CD4-positive, alpha-beta T cell treated with Interleukin-4 for 1 hour (primary cell): ENCODE data around the gene GALT.

Experiments used
- DNase-seq, 2 donors: peaks; one replicate each; pipeline ENCODE4 v3.0.0-alpha.2; 2020 to 2022

GALT gene

DNA sequence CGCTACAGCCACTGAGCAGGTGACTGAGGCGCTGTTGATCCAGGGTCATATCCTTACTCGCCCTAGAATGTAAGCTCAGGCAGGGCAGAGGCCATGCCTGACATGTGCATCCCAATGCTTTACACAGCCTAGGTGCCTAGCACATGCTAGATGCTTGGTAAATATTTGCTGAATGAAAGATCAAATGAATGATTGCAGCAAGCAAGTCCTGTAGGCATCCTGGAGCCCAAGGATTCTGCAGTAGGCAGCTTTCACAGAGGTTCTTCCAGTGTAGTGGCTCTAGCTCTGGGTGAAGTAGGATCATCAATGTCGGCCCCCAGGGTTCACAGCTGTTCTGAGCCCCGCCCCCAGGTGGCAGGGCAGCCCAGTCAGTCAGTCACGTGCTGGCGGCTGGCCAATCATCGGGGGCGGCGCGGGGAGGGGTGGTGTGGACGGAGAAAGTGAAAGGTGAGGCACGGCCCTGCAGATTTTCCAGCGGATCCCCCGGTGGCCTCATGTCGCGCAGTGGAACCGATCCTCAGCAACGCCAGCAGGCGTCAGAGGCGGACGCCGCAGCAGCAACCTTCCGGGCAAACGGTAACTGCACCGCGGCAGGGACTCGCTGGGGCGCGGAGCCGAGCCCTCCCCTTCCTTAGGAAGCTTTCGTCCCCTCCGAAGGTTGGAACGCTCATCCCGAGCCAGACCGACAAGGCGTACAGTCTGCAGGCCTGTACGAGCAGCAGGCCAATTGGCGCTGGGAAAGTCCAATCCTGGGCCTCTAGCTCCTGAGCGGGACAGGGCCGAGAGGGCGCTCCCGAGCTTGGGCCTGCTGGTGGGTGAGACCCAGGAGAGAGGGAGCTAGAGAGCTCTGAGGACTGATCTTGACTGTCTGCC is at the start of gene GALT:
Gene GALT (plus strand): TSS at position 465 of the 873 bp plus-strand sequence. CDS start 30 bp downstream, at position 495.
- peak; percentile 92 to 97 for DNase-seq

- no peak for DNase-seq
These were observed 46.9 kb upstream of the GALT start for GRCh38 chr9:34599546-34599945.

DNA sequence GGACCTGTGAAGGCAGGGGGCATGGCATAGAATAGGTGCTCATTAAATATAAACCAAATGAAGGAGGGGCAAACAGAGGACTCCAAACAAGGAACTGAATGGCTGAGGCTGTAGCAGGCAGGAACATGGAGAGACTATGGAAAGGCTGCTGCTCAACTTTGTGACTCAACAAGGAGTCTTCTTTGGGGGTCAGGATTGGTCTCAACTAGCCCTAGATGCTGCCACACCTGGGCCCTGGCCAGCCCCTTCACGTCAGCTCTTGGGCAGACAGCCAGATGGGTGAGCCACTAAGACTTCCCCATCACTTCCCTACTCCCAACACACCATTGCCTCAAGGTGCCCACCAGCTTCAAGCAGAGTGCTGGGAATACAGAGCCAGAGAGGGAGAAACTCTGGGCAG is 45.6 kb upstream of the GALT start:
- DNase-seq: no peak

DNA sequence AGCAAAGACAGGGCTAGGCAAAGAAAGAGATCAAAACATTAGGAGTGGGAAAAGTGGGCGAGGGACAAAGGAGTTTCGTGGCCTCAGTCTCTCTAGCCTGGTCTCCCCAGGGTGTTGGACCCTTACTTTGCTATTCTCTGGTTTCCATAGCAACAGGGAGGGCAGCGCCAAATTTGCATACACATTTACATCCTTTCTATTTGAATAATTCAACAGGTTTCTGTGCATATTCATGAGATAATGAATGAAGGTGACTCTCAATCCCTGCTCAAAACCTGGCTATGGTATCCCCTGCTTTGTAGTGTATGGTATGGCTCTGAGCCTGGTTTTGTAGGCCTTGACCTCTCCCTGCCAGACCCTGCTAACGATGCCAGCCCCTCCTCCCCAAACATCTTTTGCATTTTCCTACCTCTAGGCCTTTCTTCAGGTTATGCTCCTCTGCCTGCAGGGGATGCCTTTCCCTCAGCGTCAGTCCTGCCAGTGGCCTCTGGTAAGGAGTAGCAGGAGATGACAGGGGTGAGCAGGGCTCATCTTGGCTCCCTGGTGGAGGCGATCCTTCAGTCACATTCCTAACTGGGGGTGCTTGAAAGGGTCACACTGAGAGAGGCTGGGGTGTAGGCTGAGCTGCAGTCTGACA is 44.4 kb upstream of the GALT start:
- DNase-seq: no peak

DNA sequence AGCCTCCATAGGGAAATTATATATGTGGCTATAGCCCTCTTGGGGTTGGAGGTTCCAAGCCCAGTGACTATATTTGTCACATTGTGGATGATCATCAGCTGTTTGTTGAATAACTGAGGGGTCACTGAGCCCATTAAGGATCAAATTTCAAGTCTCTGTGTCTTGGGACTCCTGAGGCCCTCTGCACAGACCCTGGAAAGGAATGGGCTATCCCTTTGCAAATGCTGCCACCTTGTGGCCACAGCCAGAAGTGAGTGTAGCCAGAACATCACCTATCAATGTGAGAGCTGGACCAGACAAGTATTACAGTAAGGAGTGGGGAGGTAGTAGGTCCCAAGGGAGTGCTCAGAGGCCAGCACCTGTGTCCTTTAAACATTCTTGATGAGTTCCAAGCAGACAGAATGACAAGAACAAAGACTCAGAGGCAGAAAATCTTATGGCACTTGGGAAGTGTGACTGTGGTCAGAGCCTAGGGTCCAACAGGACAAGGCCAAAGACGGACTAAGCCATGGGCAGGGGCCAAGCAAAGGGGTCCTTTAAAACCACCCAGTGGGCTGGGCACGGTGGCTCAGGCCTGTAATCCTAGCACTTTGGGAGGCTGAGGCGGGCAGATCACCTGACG is 42.8 kb upstream of the GALT start:
- peak; percentile 81 to 83 for DNase-seq

DNA sequence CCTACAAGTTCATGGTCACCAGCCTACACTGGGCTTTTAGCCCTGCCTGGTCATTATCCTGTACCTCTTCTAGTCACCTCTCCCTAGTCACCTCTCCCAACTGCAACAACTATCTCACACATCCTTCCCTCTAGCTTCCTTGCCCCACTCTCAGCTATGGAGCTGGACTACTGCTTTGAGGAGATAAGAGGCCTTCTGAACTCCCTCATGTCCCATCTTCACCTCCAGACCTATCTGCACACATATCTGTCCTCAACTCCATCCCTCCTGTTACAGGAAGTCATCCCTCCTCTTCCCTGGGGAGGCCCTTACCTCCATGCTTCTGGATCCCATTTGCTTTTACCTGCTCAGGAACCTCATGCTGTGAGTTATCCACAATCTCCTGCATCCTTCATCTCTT is 40.3 kb upstream of the GALT start:
- DNase-seq: no peak

- no peak for DNase-seq
These were observed 39.6 kb upstream of the GALT start for GRCh38 chr9:34606905-34607304.

DNA sequence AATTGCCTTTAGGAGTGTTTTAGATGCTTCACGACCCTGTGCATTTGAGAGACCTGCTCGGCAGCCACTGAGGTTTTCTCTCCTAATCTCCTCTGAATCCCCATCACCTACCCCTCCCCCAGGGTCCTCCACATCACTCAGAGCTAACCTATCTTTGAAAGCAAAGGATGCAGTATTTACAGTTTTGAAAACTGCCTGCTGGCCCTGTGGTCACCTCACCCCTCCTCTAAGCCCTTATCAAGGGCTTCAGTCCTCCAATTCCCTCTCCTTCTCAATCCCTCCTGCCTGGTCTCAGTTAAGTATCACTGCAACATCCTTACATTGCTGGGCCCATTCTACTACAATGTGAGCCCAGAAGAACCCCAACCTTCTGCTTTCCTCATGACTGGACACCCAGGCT is 39.1 kb upstream of the GALT start:
- DNase-seq: no peak

GRCh38 chr9:34610434-34611206 is 35.9 kb upstream of the GALT start:
- DNase-seq: no peak

DNA sequence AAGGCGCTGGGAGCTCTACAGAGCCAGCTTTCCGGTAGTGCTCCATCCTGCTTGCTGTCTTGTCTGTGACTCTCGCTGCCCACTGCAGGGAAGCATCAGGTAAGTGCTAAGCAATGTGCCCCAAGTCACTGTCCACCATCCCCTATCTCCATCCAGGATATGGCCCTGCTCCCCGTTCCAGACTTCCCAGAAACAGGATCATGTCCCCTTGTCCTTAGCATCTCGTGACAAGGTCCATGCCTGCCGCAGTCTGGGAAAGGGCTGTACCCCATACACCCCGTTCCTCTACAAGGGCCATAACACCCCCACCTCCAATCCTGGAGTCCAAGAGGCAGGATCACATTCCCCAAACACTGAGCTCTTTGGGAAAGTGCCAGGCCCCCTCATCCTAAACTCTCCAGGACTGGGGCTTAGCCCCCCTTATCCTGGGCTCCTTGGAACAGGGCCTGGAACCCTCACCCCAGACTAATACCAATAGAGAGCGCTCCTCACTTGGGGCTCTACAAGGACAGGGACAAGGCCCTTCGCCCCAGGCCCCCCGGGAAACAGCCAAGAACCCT is 35.1 kb upstream of the GALT start:
- DNase-seq: no peak

DNA sequence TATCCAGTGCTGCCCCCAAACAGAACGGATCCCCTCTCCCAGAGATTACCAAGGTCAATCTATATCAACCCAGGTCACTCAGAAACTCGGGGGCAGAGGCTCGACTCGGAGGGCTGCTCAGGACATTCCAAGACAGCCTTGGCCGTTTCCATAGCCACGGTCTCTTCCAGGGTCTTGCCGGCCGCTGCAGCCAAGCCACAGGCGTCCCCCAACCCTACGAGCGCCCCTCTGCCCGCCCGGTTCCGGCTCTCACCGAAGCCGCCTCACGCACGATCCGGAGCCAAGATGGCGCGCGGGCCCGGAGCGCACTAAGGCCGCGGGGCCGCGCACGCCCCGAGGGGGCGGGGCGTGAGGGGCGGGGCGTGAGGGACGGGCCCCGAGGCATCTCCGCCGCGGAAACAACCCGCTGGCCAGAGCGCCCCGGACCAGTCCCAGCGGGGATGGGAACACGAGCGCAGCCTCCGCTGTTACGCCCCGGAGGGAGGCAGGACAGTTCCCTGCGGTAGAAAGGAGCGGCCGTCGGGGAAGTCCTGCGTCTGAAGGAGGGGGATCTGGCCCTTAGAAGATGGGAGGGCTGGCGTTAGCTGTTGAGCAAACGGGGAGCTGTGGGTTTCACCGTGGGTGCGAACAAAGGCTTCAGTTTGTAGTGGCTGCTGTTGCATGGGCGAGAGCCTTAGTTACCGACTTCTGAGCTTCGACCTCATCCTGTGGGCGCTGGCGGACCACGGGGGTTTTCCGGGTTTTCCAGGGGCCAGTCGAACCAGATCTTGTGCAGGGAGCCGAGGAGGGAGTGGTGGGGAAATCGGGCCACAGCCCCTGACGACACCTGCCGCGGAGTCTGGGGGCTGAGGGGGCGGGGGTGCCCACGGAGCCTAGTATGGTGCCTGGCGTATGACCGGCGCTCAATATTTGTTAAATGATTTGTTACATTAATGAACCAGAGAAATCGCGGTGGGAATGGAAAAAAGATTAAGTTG is 34.4 kb upstream of the GALT start, which contains the start of gene RPP25L:
Gene RPP25L (minus strand): TSS at position 287 of the 977 bp plus-strand sequence. CDS start 801 bp downstream, outside the sequence.
- peak; percentile 81 to 85 for DNase-seq

DNA sequence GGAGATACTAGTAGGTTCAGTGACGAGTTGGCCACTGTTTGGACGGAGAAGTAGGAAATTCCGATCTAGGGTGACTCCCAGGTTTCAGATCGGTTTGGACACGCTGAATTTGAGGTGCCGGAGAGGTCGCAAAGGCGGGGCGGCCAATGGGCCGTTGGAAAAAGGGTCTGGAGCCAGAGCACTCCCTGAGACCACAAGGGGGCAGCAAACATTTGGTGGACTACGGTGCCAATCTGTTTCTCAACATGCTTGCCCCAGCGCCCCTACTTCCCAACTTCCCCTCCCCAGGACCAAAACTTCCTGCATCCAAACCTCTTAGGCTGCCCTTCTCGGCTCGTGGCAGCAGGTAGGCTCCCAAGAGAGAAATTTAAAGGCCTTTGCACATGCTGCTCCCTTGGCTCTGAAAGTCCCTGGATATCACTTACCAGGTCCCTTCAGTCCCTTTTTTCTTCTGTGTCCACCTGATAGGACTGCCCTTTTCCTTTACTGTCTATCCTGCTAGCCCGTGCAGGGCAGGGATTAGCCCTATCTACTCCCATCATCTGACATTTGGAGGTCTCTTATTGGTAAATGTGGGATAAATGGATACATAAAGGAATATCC is 33.6 kb upstream of the GALT start:
- peak; percentile 74 to 79 for DNase-seq

DNA sequence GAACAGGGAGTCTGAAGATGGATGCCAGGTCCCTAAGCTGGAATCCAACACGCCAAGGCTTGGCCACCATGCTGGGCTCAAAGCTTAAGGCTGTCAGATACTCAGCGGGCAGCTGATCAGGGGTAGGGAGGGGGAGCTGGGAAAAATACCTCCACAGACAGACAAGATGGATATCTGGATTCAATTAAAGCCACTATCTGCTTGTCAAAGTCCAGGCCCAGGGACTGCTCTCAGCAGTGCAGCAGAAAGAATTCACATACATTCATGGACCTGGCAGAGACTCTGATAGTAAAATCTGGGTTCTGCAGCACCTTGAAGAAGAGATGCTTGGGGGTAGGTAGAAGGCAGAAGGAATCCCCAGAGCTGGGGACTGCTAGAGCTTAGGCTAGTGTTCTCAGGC is 31.3 kb upstream of the GALT start:
- DNase-seq: no peak

- DNase-seq: peak; percentile 96
These were observed 26.1 kb upstream of the GALT start, which contains the start of gene DCTN3 for GRCh38 chr9:34620061-34620994. Gene DCTN3 (minus strand): TSS chr9:34620495. CDS start chr9:34620464, 31 bp downstream.

GRCh38 chr9:34623374-34624235 is 22.9 kb upstream of the GALT start:
- no peak for DNase-seq

- no peak for DNase-seq
These were observed 21.8 kb upstream of the GALT start for GRCh38 chr9:34624475-34625185.

- DNase-seq: no peak
These were observed 21.3 kb upstream of the GALT start for GRCh38 chr9:34625186-34625486.
